MM.1S (cell line): ENCODE results near the gene HAGHL.
"Not testable (repeated sequence)": the region's sequence is repeated elsewhere in the genome, so short reads cannot be mapped to it uniquely, and the experiment has no call there.

ENCODE experiments used
- DNase-seq: peaks from one replicate; pipeline ENCODE4 v3.0.0-alpha.2; 2015
- H2AFZ ChIP-seq: fragments of 300-600 bp; sonication (generic); 2 replicates; pipeline ENCODE4 v1.6.0; 2016; ENCODE audit warnings: antibody characterized with exemption, low read length
- H3F3A ChIP-seq: fragments of 300-600 bp; sonication (generic); 2 replicates; pipeline ENCODE4 v1.6.1; 2016; ENCODE audit warnings: mild to moderate bottlenecking, antibody characterized with exemption, low read length, moderate library complexity, mixed read lengths; ENCODE audit not compliant: insufficient read depth
- H3K27ac ChIP-seq: fragments of 300-600 bp; sonication (generic); 2 replicates; pipeline ENCODE4 v1.5.1; 2016; ENCODE audit warnings: mild to moderate bottlenecking, low read length
- H3K27me3 ChIP-seq: fragments of 300-600 bp; sonication (generic); replicated peaks from 2 replicates; pipeline ENCODE4 v1.6.0; 2016; ENCODE audit warnings: low read length; ENCODE audit not compliant: insufficient read depth
- H3K36me3 ChIP-seq: fragments of 300-600 bp; sonication (generic); replicated peaks from 2 replicates; pipeline ENCODE4 v1.6.1; 2016; ENCODE audit warnings: mild to moderate bottlenecking, low read length, mixed read lengths; ENCODE audit not compliant: insufficient read depth
- H3K4me1 ChIP-seq: fragments of 300-600 bp; sonication (generic); 2 replicates; pipeline ENCODE4 v1.6.1; 2016; ENCODE audit warnings: low read length, mixed read lengths
- H3K4me2 ChIP-seq: fragments of 300-600 bp; sonication (generic); 2 replicates; pipeline ENCODE4 v1.6.0; 2016; ENCODE audit warnings: low read depth, low read length
- H3K4me3 ChIP-seq: fragments of 300-600 bp; sonication (generic); 2 replicates; pipeline ENCODE4 v1.5.1; 2016; ENCODE audit warnings: low read length, mixed read lengths
- H3K79me2 ChIP-seq: fragments of 300-600 bp; sonication (generic); 2 replicates; pipeline ENCODE4 v1.6.1; 2016; ENCODE audit warnings: mixed run types, low read length, mixed read lengths
- H3K9ac ChIP-seq: fragments of 300-600 bp; sonication (generic); 2 replicates; pipeline ENCODE4 v1.6.1; 2016; ENCODE audit warnings: low read length, mixed read lengths
- H3K9me2 ChIP-seq: fragments of 300-600 bp; sonication (generic); replicated peaks from 2 replicates; pipeline ENCODE4 v1.6.1; 2016; ENCODE audit warnings: mild to moderate bottlenecking, low read length, mixed read lengths; ENCODE audit not compliant: insufficient read depth
- H3K9me3 ChIP-seq: fragments of 300-600 bp; sonication (generic); replicated peaks from 2 replicates; pipeline ENCODE4 v1.6.1; 2016; ENCODE audit warnings: mild to moderate bottlenecking, low read length, mixed read lengths; ENCODE audit not compliant: insufficient read depth
- H4K20me1 ChIP-seq: fragments of 300-600 bp; sonication (generic); 2 replicates; pipeline ENCODE4 v1.6.1; 2016; ENCODE audit warnings: mild to moderate bottlenecking, low read length, moderate library complexity, mixed read lengths; ENCODE audit not compliant: insufficient read depth
- EZH2 ChIP-seq: fragments of 300-600 bp; sonication (generic); optimal IDR thresholded peaks from 2 replicates; pipeline ENCODE3; 2017; ENCODE audit warnings: low read depth, mild to moderate bottlenecking, antibody characterized with exemption, low read length, mixed read lengths
- EZH2phosphoT487 ChIP-seq: fragments of 300-600 bp; sonication (generic); IDR thresholded peaks from 2 replicates; pipeline ENCODE4 v1.6.1; 2018; ENCODE audit warnings: antibody characterized with exemption, low read length
- TF ChIP-seq, protein P1 (sequence below): fragments of 300-600 bp; sonication (generic); IDR thresholded peaks from 2 replicates; pipeline ENCODE4 v1.5.1; 2016; ENCODE audit warnings: antibody characterized with exemption, low read length, mixed read lengths

The HAGHL gene

DNA sequence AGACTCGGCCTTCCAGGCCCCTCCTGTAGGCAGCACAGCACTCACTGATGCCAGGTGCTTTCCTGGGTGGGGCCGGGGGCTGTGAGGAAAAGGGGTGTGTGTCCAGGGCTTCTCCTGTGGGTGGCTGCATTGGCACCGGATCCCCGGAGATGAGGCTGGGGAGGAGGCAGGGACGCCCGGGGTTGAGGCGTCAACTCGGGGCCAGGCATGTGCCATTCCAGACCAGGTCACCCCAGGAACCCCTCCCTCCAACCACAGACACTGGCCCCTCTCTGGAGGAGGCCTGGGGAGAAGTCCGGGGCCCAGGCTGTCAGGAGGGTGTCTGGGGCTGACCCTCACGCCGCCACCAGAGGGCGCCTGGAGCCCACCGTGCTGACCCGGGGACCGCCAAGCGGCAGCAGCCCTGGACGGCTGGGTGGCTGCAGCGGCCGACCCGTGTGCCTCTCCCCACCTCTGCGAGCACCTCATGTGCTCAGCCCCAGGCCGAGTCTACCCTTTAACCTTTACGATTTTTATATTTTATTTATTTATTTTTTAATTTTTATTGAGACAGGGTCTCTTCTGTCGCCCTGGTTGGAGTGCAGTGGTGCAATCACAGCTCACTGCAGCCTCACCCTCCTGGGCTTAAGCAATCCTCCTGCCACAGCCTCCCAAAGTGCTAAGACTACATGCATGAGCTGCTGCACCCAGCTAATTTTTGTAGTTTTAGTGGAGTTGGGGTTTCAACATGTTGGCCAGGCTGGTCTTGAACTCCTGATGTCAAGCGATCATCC, 15.2 kb upstream of the HAGHL start:
- H3K9me2 ChIP-seq = no peaks in the 10 kb centered on the region
- DNase-seq = peak; percentile 63
- H3K4me2 ChIP-seq = no peak overlapping the region
- H2AFZ ChIP-seq = no peak overlapping the region
- H3K4me3 ChIP-seq = no peak overlapping the region
- peaks cover 46% of the 10 kb centered on the region for H3K27me3 ChIP-seq
- H3K9ac ChIP-seq = no peak overlapping the region
- no peaks in the 10 kb centered on the region for H3K79me2 ChIP-seq
- H3K27ac ChIP-seq = no peak overlapping the region
- H3K36me3 ChIP-seq = no peaks in the 10 kb centered on the region
- H3F3A ChIP-seq = no peaks in the 10 kb centered on the region
- TF ChIP-seq, protein P1, sequence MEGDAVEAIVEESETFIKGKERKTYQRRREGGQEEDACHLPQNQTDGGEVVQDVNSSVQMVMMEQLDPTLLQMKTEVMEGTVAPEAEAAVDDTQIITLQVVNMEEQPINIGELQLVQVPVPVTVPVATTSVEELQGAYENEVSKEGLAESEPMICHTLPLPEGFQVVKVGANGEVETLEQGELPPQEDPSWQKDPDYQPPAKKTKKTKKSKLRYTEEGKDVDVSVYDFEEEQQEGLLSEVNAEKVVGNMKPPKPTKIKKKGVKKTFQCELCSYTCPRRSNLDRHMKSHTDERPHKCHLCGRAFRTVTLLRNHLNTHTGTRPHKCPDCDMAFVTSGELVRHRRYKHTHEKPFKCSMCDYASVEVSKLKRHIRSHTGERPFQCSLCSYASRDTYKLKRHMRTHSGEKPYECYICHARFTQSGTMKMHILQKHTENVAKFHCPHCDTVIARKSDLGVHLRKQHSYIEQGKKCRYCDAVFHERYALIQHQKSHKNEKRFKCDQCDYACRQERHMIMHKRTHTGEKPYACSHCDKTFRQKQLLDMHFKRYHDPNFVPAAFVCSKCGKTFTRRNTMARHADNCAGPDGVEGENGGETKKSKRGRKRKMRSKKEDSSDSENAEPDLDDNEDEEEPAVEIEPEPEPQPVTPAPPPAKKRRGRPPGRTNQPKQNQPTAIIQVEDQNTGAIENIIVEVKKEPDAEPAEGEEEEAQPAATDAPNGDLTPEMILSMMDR = peak; percentile 77
- no peak for TF ChIP-seq EZH2
- H3K4me1 ChIP-seq = peaks cover 7% of the 10 kb centered on the region; the same call in 1 of the 2 replicates
- no peaks in the 10 kb centered on the region for H3K9me3 ChIP-seq
- H4K20me1 ChIP-seq = no peaks in the 10 kb centered on the region

DNA sequence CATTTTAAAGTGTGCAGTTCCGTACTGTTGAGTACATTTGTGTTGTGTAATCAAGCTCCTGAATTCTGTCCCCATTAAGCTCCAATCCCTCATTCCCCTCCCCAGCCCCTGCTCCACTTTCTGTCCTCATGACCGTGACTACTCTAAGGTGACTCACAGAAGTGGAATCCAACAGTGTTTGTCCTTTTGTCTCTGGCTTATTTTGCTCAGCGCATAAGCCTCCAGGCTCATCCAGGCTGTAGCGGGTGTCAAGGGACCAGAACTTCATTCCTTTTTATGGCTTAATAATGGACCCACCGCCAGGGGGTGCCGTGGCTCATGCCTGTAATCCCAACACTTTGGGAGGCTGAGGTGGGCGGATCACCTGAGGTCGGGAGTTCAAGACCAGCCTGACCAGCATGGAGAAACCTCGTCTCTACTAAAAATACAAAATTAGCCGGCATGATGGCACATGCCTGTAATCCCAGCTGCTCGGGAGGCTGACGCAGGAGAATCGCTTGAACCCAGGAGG, 14.1 kb upstream of the HAGHL start:
- TF ChIP-seq, protein P1 = peak; percentile 30
- H3K27ac ChIP-seq, H3K4me3 ChIP-seq, H3K36me3 ChIP-seq, H3K9me2 ChIP-seq, H3K4me2 ChIP-seq, H4K20me1 ChIP-seq, H3F3A ChIP-seq, H3K9me3 ChIP-seq, H3K9ac ChIP-seq, H3K79me2 ChIP-seq, H2AFZ ChIP-seq, H3K4me1 ChIP-seq: not testable (repeated sequence)
- DNase-seq = peak; percentile 42
- peaks cover 51% of the 10 kb centered on the region for H3K27me3 ChIP-seq

DNA sequence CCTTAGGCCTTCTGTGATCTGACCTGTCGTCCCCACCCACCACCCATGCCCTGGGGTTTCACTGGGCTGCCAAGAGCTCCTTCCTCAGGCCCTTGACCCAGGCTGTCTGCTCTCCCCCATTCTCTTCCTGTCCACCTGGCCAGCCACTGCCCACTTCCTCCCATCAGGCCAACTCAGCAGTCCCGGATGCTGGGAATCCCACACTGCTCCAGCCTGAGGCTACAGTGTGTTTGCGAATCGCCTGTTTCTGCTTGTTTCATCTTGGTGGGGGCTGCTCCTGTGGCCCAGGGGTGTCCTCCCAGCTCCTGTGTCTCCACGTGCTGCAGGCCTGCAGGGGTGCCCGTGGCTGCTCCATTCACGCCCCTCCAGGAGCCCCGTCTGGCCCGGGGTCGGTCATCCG, 12.8 kb upstream of the HAGHL start:
- H3K4me2 ChIP-seq = no peak overlapping the region
- no peaks in the 10 kb centered on the region for H3K79me2 ChIP-seq
- peaks cover 7% of the 10 kb centered on the region; the same call in 1 of the 2 replicates for H3K4me1 ChIP-seq
- no peaks in the 10 kb centered on the region for H3K9me2 ChIP-seq
- no peak for DNase-seq
- H4K20me1 ChIP-seq = no peaks in the 10 kb centered on the region
- no peaks in the 10 kb centered on the region for H3K36me3 ChIP-seq
- H3K27ac ChIP-seq = no peak overlapping the region
- TF ChIP-seq, protein P1 = no peak
- TF ChIP-seq EZH2 (no peak), EZH2phosphoT487 (no peak)
- H3K4me3 ChIP-seq = no peak overlapping the region
- H3K9me3 ChIP-seq = no peaks in the 10 kb centered on the region
- no peak overlapping the region for H2AFZ ChIP-seq
- H3K9ac ChIP-seq = no peak overlapping the region
- H3K27me3 ChIP-seq = peaks cover 49% of the 10 kb centered on the region
- H3F3A ChIP-seq = no peaks in the 10 kb centered on the region
